HEK293 (cell line): ENCODE measurements around the gene MPC2.

Source experiments
- BCL11A ChIP-seq: fragments of 450-650 bp; formaldehyde crosslinking; IDR thresholded peaks from 2 replicates; pipeline ENCODE4 v1.5.1; 2016; ENCODE audit warnings: low read depth, missing biosample characterization, missing genetic modification characterization
- CTCF ChIP-seq: fragments of 450-650 bp; formaldehyde crosslinking; IDR thresholded peaks from 2 replicates; pipeline ENCODE4 v1.5.1; 2016; ENCODE audit warnings: missing biosample characterization, missing genetic modification characterization
- IKZF3 ChIP-seq: fragments of 450-650 bp; IDR thresholded peaks from 2 replicates; pipeline ENCODE4 v1.5.0; 2018; ENCODE audit warnings: missing biosample characterization, mild to moderate bottlenecking, missing genetic modification characterization, moderate library complexity
- KLF10 ChIP-seq: fragments of 450-650 bp; IDR thresholded peaks from 2 replicates; pipeline ENCODE4 v1.5.1; 2018; ENCODE audit warnings: missing biosample characterization, mild to moderate bottlenecking, missing genetic modification characterization
- SALL2 ChIP-seq: fragments of 450-650 bp; formaldehyde crosslinking; IDR thresholded peaks from 2 replicates; pipeline ENCODE4 v1.5.0; 2017; ENCODE audit warnings: missing biosample characterization, mild to moderate bottlenecking, missing genetic modification characterization, borderline replicate concordance
- YY1 ChIP-seq: fragments of 450-650 bp; formaldehyde crosslinking; IDR thresholded peaks from 2 replicates; pipeline ENCODE4 v1.5.1; 2018; ENCODE audit warnings: missing biosample characterization, missing genetic modification characterization
- ZBTB49 ChIP-seq: fragments of 450-650 bp; formaldehyde crosslinking; IDR thresholded peaks from 2 replicates; pipeline ENCODE4 v1.5.1; 2016; ENCODE audit warnings: missing biosample characterization, missing genetic modification characterization, low read depth
- ZFP41 ChIP-seq: fragments of 450-650 bp; formaldehyde crosslinking; IDR thresholded peaks from 2 replicates; pipeline ENCODE4 v1.5.1; 2016; ENCODE audit warnings: missing biosample characterization, missing genetic modification characterization, borderline replicate concordance
- ZNF707 ChIP-seq: fragments of 450-650 bp; formaldehyde crosslinking; IDR thresholded peaks from 2 replicates; pipeline ENCODE4 v1.5.1; 2016; ENCODE audit warnings: missing biosample characterization, missing genetic modification characterization

- TF ChIP-seq CTCF (tag by site-specific recombination) (no peak), YY1 (tag by site-specific recombination) (no peak), KLF10 (tag by site-specific recombination) (no peak), SALL2 (tag by site-specific recombination) (no peak), BCL11A (tag by site-specific recombination) (no peak), ZNF707 (tag by site-specific recombination) (no peak), IKZF3 (tag by site-specific recombination) (no peak), ZFP41 (tag by site-specific recombination) (no peak), ZBTB49 (tag by site-specific recombination) (no peak)
Observed at GRCh38 chr1:167983797-167984420, 47.0 kb upstream of the MPC2 start.
